GM23248 (cell line): Measurements from ENCODE around the gene CORO2B. TPM values are rescaled to one million over a fixed set of nuclear protein-coding genes. Genes with fewer than 3 reads are reported as not detected.

Source experiments
- DNase-seq: peaks from one replicate; pipeline ENCODE4 v3.0.0-alpha.2; 2015
- H2AFZ ChIP-seq: fragments of 200-600 bp; sonication (generic); 2 replicates; pipeline ENCODE4 v1.6.1; 2016; ENCODE audit warnings: antibody characterized with exemption
- H3F3A ChIP-seq: fragments of 200-600 bp; sonication (generic); 2 replicates; pipeline ENCODE4 v1.6.1; 2016; ENCODE audit warnings: mild to moderate bottlenecking, antibody characterized with exemption, mixed run types; ENCODE audit not compliant: insufficient read depth
- H3K27ac ChIP-seq: fragments of 200-600 bp; sonication (generic); 2 replicates; pipeline ENCODE4 v1.5.1; 2016; ENCODE audit warnings: mild to moderate bottlenecking
- H3K27me3 ChIP-seq: fragments of 200-600 bp; sonication (generic); replicated peaks from 2 replicates; pipeline ENCODE4 v1.6.1; 2016; ENCODE audit warnings: mild to moderate bottlenecking; ENCODE audit not compliant: insufficient read depth
- H3K36me3 ChIP-seq: fragments of 200-600 bp; sonication (generic); 2 replicates; pipeline ENCODE4 v1.6.1; 2016; ENCODE audit warnings: low read depth, mild to moderate bottlenecking
- H3K4me1 ChIP-seq: fragments of 200-600 bp; sonication (generic); 2 replicates; pipeline ENCODE4 v1.6.1; 2016; ENCODE audit warnings: mild to moderate bottlenecking; ENCODE audit not compliant: insufficient read depth
- H3K4me2 ChIP-seq: fragments of 200-600 bp; sonication (generic); one replicate; pipeline ENCODE4 v1.6.1; 2016; ENCODE audit warnings: mild to moderate bottlenecking; ENCODE audit not compliant: unreplicated experiment
- H3K4me3 ChIP-seq: fragments of 200-600 bp; sonication (generic); 2 replicates; pipeline ENCODE4 v1.5.1; 2016; ENCODE audit warnings: mild to moderate bottlenecking
- H3K79me2 ChIP-seq: fragments of 200-600 bp; sonication (generic); 2 replicates; pipeline ENCODE4 v1.6.1; 2016; ENCODE audit warnings: mild to moderate bottlenecking; ENCODE audit not compliant: insufficient read depth
- H3K9ac ChIP-seq: fragments of 200-600 bp; sonication (generic); 2 replicates; pipeline ENCODE4 v1.6.1; 2016; ENCODE audit warnings: mild to moderate bottlenecking
- H3K9me2 ChIP-seq: fragments of 200-600 bp; sonication (generic); 2 replicates; pipeline ENCODE4 v1.6.1; 2016; ENCODE audit warnings: mixed run types, mild to moderate bottlenecking, moderate library complexity; ENCODE audit not compliant: insufficient read depth
- H3K9me3 ChIP-seq: fragments of 200-600 bp; sonication (generic); one replicate; pipeline ENCODE4 v1.6.1; 2017; ENCODE audit warnings: low read depth
- H4K20me1 ChIP-seq: fragments of 200-600 bp; sonication (generic); 2 replicates; pipeline ENCODE4 v1.6.0; 2016; ENCODE audit not compliant: insufficient read depth
- EZH2 ChIP-seq: fragments of 200-600 bp; sonication (generic); IDR thresholded peaks from 2 replicates; pipeline ENCODE4 v1.6.1; 2018; ENCODE audit warnings: antibody characterized with exemption, mild to moderate bottlenecking; ENCODE audit not compliant: insufficient read depth, poor library complexity, severe bottlenecking
- EZH2phosphoT487 ChIP-seq: fragments of 200-600 bp; sonication (generic); IDR thresholded peaks from 2 replicates; pipeline ENCODE4 v1.6.1; 2018; ENCODE audit warnings: antibody characterized with exemption, moderate library complexity, mild to moderate bottlenecking, low read depth; ENCODE audit not compliant: insufficient read depth
- WGBS, 2 experiments: methylation state at CpG; one replicate each; pipeline ENCODE4 v1.1.6; 2015 to 2017; ENCODE audit warnings: low lambda C conversion rate in 2 of 2, low coverage in 1 of 2; ENCODE audit errors: missing lambda C conversion rate in 2 of 2; 5-methylcytosine and 5-hydroxymethylcytosine counted together
- in situ Hi-C: fragments of 300-500 bp; cut with MboI; formaldehyde crosslinking; loops from 2 replicates; pipeline ENCODE4 v1.15.0; 2020
- polyA plus RNA-seq: library from polyadenylated mRNA; unstranded; fragments of >200 nt; fragmentation: Nextera tagmentation; extraction: Ambion mirVana; gene quantifications from 2 replicates; pipeline ENCODE4 v1.2.1, GENCODE V29; 2016
- total RNA-seq: library from RNA; depleted of rRNA; stranded (reverse); fragments of >200 nt; shearing (Covaris generic); gene quantifications from 2 replicates; pipeline ENCODE4 v1.2.3, GENCODE V29; 2014

Gene CORO2B
- total and polyA plus RNA-seq, 2 experiments from 2014 or later = 2.7 to 7.7 TPM

GRCh38 chr15:68642491-68642845 lies 63.7 kb downstream of the CORO2B start:
- no peak overlapping the region for H3K4me2 ChIP-seq
- TF ChIP-seq EZH2 (no peak), EZH2phosphoT487 (no peak)
- no peak overlapping the region for H2AFZ ChIP-seq
- no peaks in the 10 kb centered on the region for H3K9me3 ChIP-seq
- peaks cover 31% of the 10 kb centered on the region for H3F3A ChIP-seq
- H4K20me1 ChIP-seq = no peaks in the 10 kb centered on the region
- H3K4me3 ChIP-seq = no peak overlapping the region
- in situ Hi-C loops = no loop called here
- H3K9me2 ChIP-seq = no peaks in the 10 kb centered on the region
- H3K27ac ChIP-seq = no peak overlapping the region
- H3K4me1 ChIP-seq = peaks cover 63% of the 10 kb centered on the region
- 96 to 98% methylated on average over 5 of the region's 5 CpGs for WGBS, 2 experiments
- 0 out of 2 replicates have a peak, but pooled peaks cover 7% of the 10 kb centered on the region for H3K79me2 ChIP-seq
- H3K9ac ChIP-seq = no peak overlapping the region
- H3K27me3 ChIP-seq = no peaks in the 10 kb centered on the region
- no peak for DNase-seq
- H3K36me3 ChIP-seq = no peaks in the 10 kb centered on the region

GRCh38 chr15:68643216-68643830 lies 64.5 kb downstream of the CORO2B start:
- no peak for DNase-seq
- H3K27me3 ChIP-seq = no peaks in the 10 kb centered on the region
- H4K20me1 ChIP-seq = no peaks in the 10 kb centered on the region
- H3K4me3 ChIP-seq = no peak overlapping the region
- peaks cover 28% of the 10 kb centered on the region for H3F3A ChIP-seq
- H3K9me3 ChIP-seq = no peaks in the 10 kb centered on the region
- peak overlapping the region; percentile 5 for H3K4me2 ChIP-seq
- H3K27ac ChIP-seq = no peak overlapping the region
- no peaks in the 10 kb centered on the region for H3K9me2 ChIP-seq
- no peak overlapping the region for H2AFZ ChIP-seq
- TF ChIP-seq EZH2 = no peak
- TF ChIP-seq EZH2phosphoT487 = no peak
- H3K79me2 ChIP-seq = 0 out of 2 replicates have a peak, but pooled peaks cover 7% of the 10 kb centered on the region
- no peak overlapping the region for H3K9ac ChIP-seq
- H3K36me3 ChIP-seq = no peaks in the 10 kb centered on the region
- WGBS, 2 experiments = 69% methylated on average over 5 of the region's 5 CpGs
- in situ Hi-C loops = no loop called here
- H3K4me1 ChIP-seq = peaks cover 54% of the 10 kb centered on the region

- Histone ChIP-seq H3K79me2 (0 out of 2 replicates have a peak, but pooled peaks cover 7% of the 10 kb centered on the region), H3K4me1 (peaks cover 44% of the 10 kb centered on the region), H3K4me3 (no peak overlapping the region), H4K20me1 (no peaks in the 10 kb centered on the region), H3K27ac (peak overlapping the region; percentile 59), H2AFZ (no peak overlapping the region), H3K4me2 (no peak overlapping the region), H3K9me2 (no peaks in the 10 kb centered on the region), H3F3A (peaks cover 20% of the 10 kb centered on the region), H3K36me3 (no peaks in the 10 kb centered on the region), H3K27me3 (no peaks in the 10 kb centered on the region), H3K9me3 (no peaks in the 10 kb centered on the region), H3K9ac (no peak overlapping the region)
- 46 to 47% methylated on average over 8 of the region's 8 CpGs for WGBS, 2 experiments
- DNase-seq = peak; percentile 93
- in situ Hi-C loops = no loop called here
- no peak for TF ChIP-seq EZH2phosphoT487
- no peak for TF ChIP-seq EZH2
Observed at GRCh38 chr15:68644083-68644904, 65.5 kb downstream of the CORO2B start.

- in situ Hi-C loops = no loop called here
- Histone ChIP-seq H3K36me3 (no peaks in the 10 kb centered on the region), H2AFZ (no peak overlapping the region), H3K9me3 (no peaks in the 10 kb centered on the region), H3K79me2 (0 out of 2 replicates have a peak, but pooled peaks cover 7% of the 10 kb centered on the region), H4K20me1 (no peaks in the 10 kb centered on the region), H3K4me2 (no peak overlapping the region), H3K4me1 (peaks cover 37% of the 10 kb centered on the region), H3F3A (peaks cover 13% of the 10 kb centered on the region), H3K27ac (no peak overlapping the region), H3K9ac (no peak overlapping the region), H3K4me3 (no peak overlapping the region), H3K27me3 (no peaks in the 10 kb centered on the region), H3K9me2 (no peaks in the 10 kb centered on the region)
- 90 to 99% methylated on average over 15 to 17 of the region's 17 CpGs for WGBS, 2 experiments
- TF ChIP-seq EZH2phosphoT487 = no peak
- TF ChIP-seq EZH2 = no peak
- DNase-seq = no peak
Observed at GRCh38 chr15:68644996-68645395, 66.2 kb downstream of the CORO2B start.
